GM21737 (cell line): ENCODE results near the gene ANKRD34C.
"Not testable (repeated sequence)": the region's sequence is repeated elsewhere in the genome, so short reads cannot be mapped to it uniquely, and the experiment has no call there.

Experiments
- ATAC-seq: cut with Tn5 transposase; IDR thresholded peaks from one replicate; pipeline ENCODE4 v1.9.1; 2021; ENCODE audit warnings: mild to moderate bottlenecking, moderate library complexity; ENCODE audit not compliant: unreplicated experiment

Gene ANKRD34C

GRCh38 chr15:79310985-79311900 lies 28.7 kb downstream of the ANKRD34C start, which contains the start of gene TMED3:
TSS of gene TMED3 (plus strand) at chr15:79311112. CDS start at chr15:79311250, 138 bp downstream.
- ATAC-seq, result peak; percentile 95

- no peak for ATAC-seq
These were observed 29.5 kb downstream of the ANKRD34C start for GRCh38 chr15:79311901-79312553.

- ATAC-seq, result no peak
These were observed 31.7 kb downstream of the ANKRD34C start for GRCh38 chr15:79314186-79314585.

GRCh38 chr15:79314811-79315210 lies 32.3 kb downstream of the ANKRD34C start:
- ATAC-seq, result no peak

- no peak for ATAC-seq
These were observed 33.3 kb downstream of the ANKRD34C start for GRCh38 chr15:79315623-79316328.

GRCh38 chr15:79316864-79317263 lies 34.3 kb downstream of the ANKRD34C start:
- no peak for ATAC-seq

GRCh38 chr15:79319973-79320372 lies 37.5 kb downstream of the ANKRD34C start:
- ATAC-seq, result not testable (repeated sequence)

- no peak for ATAC-seq
These were observed 39.4 kb downstream of the ANKRD34C start for GRCh38 chr15:79321876-79322275.

GRCh38 chr15:79322306-79322705 lies 39.8 kb downstream of the ANKRD34C start:
- no peak for ATAC-seq

GRCh38 chr15:79322945-79323344 lies 40.4 kb downstream of the ANKRD34C start:
- ATAC-seq, result no peak

- ATAC-seq, result no peak
These were observed 46.7 kb downstream of the ANKRD34C start for GRCh38 chr15:79329171-79329611.
